Stimulated activated CD8-positive, alpha-beta memory T cell treated with anti-CD3 and anti-CD28 coated beads, Interleukin-12 subunit alpha, Interleukin-12 subunit beta, amount 100 ng/mL, for 1 hour (primary cell): ENCODE results near the gene ASTN2.

ENCODE experiments used
- DNase-seq: peaks from one replicate; pipeline ENCODE4 v3.0.0-alpha.2; 2020; ENCODE audit warnings: low read depth

ASTN2 gene

GRCh38 chr9:116380496-116380995 lies 1034.3 kb downstream of the ASTN2 start:
- no peak for DNase-seq

- no peak for DNase-seq
These were observed 1035.0 kb downstream of the ASTN2 start for GRCh38 chr9:116379821-116380220.

- DNase-seq, result no peak
These were observed 1036.0 kb downstream of the ASTN2 start for GRCh38 chr9:116378873-116379272.

- no peak for DNase-seq
These were observed 1037.6 kb downstream of the ASTN2 start for GRCh38 chr9:116377179-116377798.
